HEK293 (cell line): ENCODE measurements around the gene ASTN2.

Experiments used
- CTCF ChIA-PET: fragments of 350-600 bp; formaldehyde crosslinking; extraction: SDS; loops from one replicate; lab custom pipeline; 2021; ENCODE audit warnings: antibody characterized with exemption; lab: Yijun Ruan, JAX
- POLR2A ChIA-PET: fragments of 300-600 bp; formaldehyde crosslinking; extraction: SDS; loops from one replicate; lab custom pipeline; 2020; ENCODE audit warnings: antibody characterized with exemption, inconsistent platforms; lab: Yijun Ruan, JAX
- H3K27ac ChIP-seq: fragments of 200-500 bp; sonication (Bioruptor generic); 2 replicates; pipeline ENCODE4 v1.5.1; 2014; ENCODE audit warnings: low read depth, low read length, control low read depth, inconsistent platforms; ENCODE audit errors: extremely low read depth
- H3K36me3 ChIP-seq, 2 experiments: fragments of 200-500 bp in 1 of 2; sonication (Bioruptor generic) in 1 of 2; 1 replicate in 1 of 2; 2 replicates in 1 of 2; pipeline ENCODE4 v1.5.1; 2014 to 2017; ENCODE audit warnings: inconsistent platforms in 2 of 2, low read length in 2 of 2; ENCODE audit not compliant: control insufficient read depth in 2 of 2, insufficient read depth in 1 of 2
- H3K4me1 ChIP-seq: fragments of 200-500 bp; sonication (Bioruptor generic); 2 replicates; pipeline ENCODE4 v1.5.1; 2014; ENCODE audit warnings: mild to moderate bottlenecking, low read length, inconsistent platforms; ENCODE audit not compliant: control insufficient read depth, insufficient read depth
- H3K4me3 ChIP-seq: 2 replicates; pipeline ENCODE4 v1.5.1; 2011; ENCODE audit warnings: low read depth, mild to moderate bottlenecking, control low read depth, low read length, moderate library complexity
- H3K9me3 ChIP-seq: fragments of 200-500 bp; sonication (Bioruptor generic); 2 replicates; pipeline ENCODE4 v1.5.1; 2014; ENCODE audit warnings: low read depth, low read length, inconsistent platforms; ENCODE audit not compliant: control insufficient read depth, insufficient read depth
- ATF2 ChIP-seq: fragments of 450-650 bp; formaldehyde crosslinking; IDR thresholded peaks from 2 replicates; pipeline ENCODE4 v1.5.1; 2016; ENCODE audit warnings: missing biosample characterization, missing genetic modification characterization, low read depth
- EGR2 ChIP-seq: fragments of 450-650 bp; formaldehyde crosslinking; IDR thresholded peaks from 2 replicates; pipeline ENCODE4 v1.5.1; 2016; ENCODE audit warnings: low read depth, missing biosample characterization, missing genetic modification characterization
- HOXA7 ChIP-seq: sonication (generic); formaldehyde crosslinking; IDR thresholded peaks from 2 replicates; pipeline ENCODE4 v1.8.1; 2022; ENCODE audit warnings: missing genetic modification reagents, borderline replicate concordance
- INSM2 ChIP-seq: fragments of 450-650 bp; formaldehyde crosslinking; IDR thresholded peaks from 2 replicates; pipeline ENCODE4 v1.5.1; 2016; ENCODE audit warnings: missing biosample characterization, missing genetic modification characterization
- KLF10 ChIP-seq: fragments of 450-650 bp; IDR thresholded peaks from 2 replicates; pipeline ENCODE4 v1.5.1; 2018; ENCODE audit warnings: missing biosample characterization, mild to moderate bottlenecking, missing genetic modification characterization
- MYNN ChIP-seq: fragments of 450-650 bp; formaldehyde crosslinking; IDR thresholded peaks from 2 replicates; pipeline ENCODE4 v1.5.1; 2016; ENCODE audit warnings: missing biosample characterization, missing genetic modification characterization, borderline replicate concordance
- MZF1 ChIP-seq: fragments of 450-650 bp; formaldehyde crosslinking; IDR thresholded peaks from 2 replicates; pipeline ENCODE4 v1.5.1; 2017; ENCODE audit warnings: missing biosample characterization, missing genetic modification characterization, borderline replicate concordance
- REPIN1 ChIP-seq: fragments of 450-650 bp; formaldehyde crosslinking; IDR thresholded peaks from 2 replicates; pipeline ENCODE4 v1.5.1; 2017; ENCODE audit warnings: missing biosample characterization, missing genetic modification characterization, low read depth
- SP7 ChIP-seq: fragments of 450-650 bp; formaldehyde crosslinking; IDR thresholded peaks from 2 replicates; pipeline ENCODE4 v1.5.1; 2016; ENCODE audit warnings: missing biosample characterization, missing genetic modification characterization
- ZBTB17 ChIP-seq: fragments of 450-650 bp; formaldehyde crosslinking; IDR thresholded peaks from 2 replicates; pipeline ENCODE4 v1.5.1; 2016; ENCODE audit warnings: missing biosample characterization, missing genetic modification characterization
- ZBTB21 ChIP-seq: fragments of 450-650 bp; formaldehyde crosslinking; IDR thresholded peaks from 2 replicates; pipeline ENCODE4 v1.5.1; 2017; ENCODE audit warnings: missing biosample characterization, missing genetic modification characterization
- ZBTB44 ChIP-seq: fragments of 450-650 bp; IDR thresholded peaks from 2 replicates; pipeline ENCODE4 v1.5.1; 2018; ENCODE audit warnings: missing biosample characterization, mild to moderate bottlenecking, missing genetic modification characterization
- ZNF16 ChIP-seq: fragments of 450-650 bp; formaldehyde crosslinking; IDR thresholded peaks from 2 replicates; pipeline ENCODE4 v1.5.1; 2016; ENCODE audit warnings: low read depth, missing biosample characterization, missing genetic modification characterization
- ZNF175 ChIP-seq: fragments of 450-650 bp; formaldehyde crosslinking; IDR thresholded peaks from 2 replicates; pipeline ENCODE4 v1.5.1; 2016; ENCODE audit warnings: missing biosample characterization, missing genetic modification characterization
- ZNF184 ChIP-seq: fragments of 450-650 bp; IDR thresholded peaks from 2 replicates; pipeline ENCODE4 v1.5.1; 2018; ENCODE audit warnings: missing biosample characterization, mild to moderate bottlenecking, missing genetic modification characterization
- ZNF335 ChIP-seq: fragments of 450-650 bp; formaldehyde crosslinking; conservative IDR thresholded peaks from 2 replicates; pipeline ENCODE4 v1.5.1; 2016; ENCODE audit warnings: missing biosample characterization, missing genetic modification characterization
- ZNF341 ChIP-seq: fragments of 450-650 bp; formaldehyde crosslinking; IDR thresholded peaks from 2 replicates; pipeline ENCODE4; 2016; ENCODE audit warnings: low read depth, missing biosample characterization, missing genetic modification characterization
- ZNF555 ChIP-seq: fragments of 450-650 bp; formaldehyde crosslinking; conservative IDR thresholded peaks from 2 replicates; pipeline ENCODE4 v1.5.1; 2017; ENCODE audit warnings: missing biosample characterization, mild to moderate bottlenecking, missing genetic modification characterization, inconsistent platforms
- ZNF707 ChIP-seq: fragments of 450-650 bp; formaldehyde crosslinking; IDR thresholded peaks from 2 replicates; pipeline ENCODE4 v1.5.1; 2016; ENCODE audit warnings: missing biosample characterization, missing genetic modification characterization
- ZNF76 ChIP-seq: fragments of 450-650 bp; formaldehyde crosslinking; IDR thresholded peaks from 2 replicates; pipeline ENCODE4; 2016; ENCODE audit warnings: low read depth, missing biosample characterization, missing genetic modification characterization, borderline replicate concordance
- ZSCAN23 ChIP-seq: fragments of 450-650 bp; formaldehyde crosslinking; IDR thresholded peaks from 2 replicates; pipeline ENCODE4 v1.5.1; 2016; ENCODE audit warnings: missing biosample characterization, missing genetic modification characterization
- TF ChIP-seq, protein P1 (sequence below): fragments of 450-650 bp; formaldehyde crosslinking; IDR thresholded peaks from 2 replicates; pipeline ENCODE4 v1.5.1; 2016; ENCODE audit warnings: missing biosample characterization, missing genetic modification characterization
- TF ChIP-seq, protein P2 (sequence below): fragments of 450-650 bp; formaldehyde crosslinking; IDR thresholded peaks from 2 replicates; pipeline ENCODE4 v1.5.1; 2016; ENCODE audit warnings: missing biosample characterization, missing genetic modification characterization
- TF ChIP-seq, protein P3 (sequence below): fragments of 450-650 bp; formaldehyde crosslinking; IDR thresholded peaks from 2 replicates; pipeline ENCODE4 v1.5.1; 2016; ENCODE audit warnings: missing biosample characterization, missing genetic modification characterization

Gene ASTN2

GRCh38 chr9:116935149-116935897, 479.5 kb downstream of the ASTN2 start (continued):
- TF ChIP-seq, protein P1, sequence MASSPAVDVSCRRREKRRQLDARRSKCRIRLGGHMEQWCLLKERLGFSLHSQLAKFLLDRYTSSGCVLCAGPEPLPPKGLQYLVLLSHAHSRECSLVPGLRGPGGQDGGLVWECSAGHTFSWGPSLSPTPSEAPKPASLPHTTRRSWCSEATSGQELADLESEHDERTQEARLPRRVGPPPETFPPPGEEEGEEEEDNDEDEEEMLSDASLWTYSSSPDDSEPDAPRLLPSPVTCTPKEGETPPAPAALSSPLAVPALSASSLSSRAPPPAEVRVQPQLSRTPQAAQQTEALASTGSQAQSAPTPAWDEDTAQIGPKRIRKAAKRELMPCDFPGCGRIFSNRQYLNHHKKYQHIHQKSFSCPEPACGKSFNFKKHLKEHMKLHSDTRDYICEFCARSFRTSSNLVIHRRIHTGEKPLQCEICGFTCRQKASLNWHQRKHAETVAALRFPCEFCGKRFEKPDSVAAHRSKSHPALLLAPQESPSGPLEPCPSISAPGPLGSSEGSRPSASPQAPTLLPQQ (tag by site-specific recombination): no peak
- no peak for TF ChIP-seq EGR2 (tag by site-specific recombination)
- TF ChIP-seq ZNF184: no peak
- TF ChIP-seq ZBTB21: no peak
- no peak for TF ChIP-seq ZSCAN23 (tag by site-specific recombination)
- TF ChIP-seq KLF10 (tag by site-specific recombination): no peak
- TF ChIP-seq REPIN1: no peak

- CTCF ChIA-PET: interaction anchor here (0.6 kb wide), 1 partner anchor 140 kb away, joined by 3 read pairs; no protein-coding TSS in a partner anchor
- Histone ChIP-seq H3K9me3 (no peaks in the 10 kb centered on the region), H3K27ac (no peak overlapping the region), H3K36me3 (no peaks in the 10 kb centered on the region), H3K4me3 (no peak overlapping the region), H3K4me1 (no peaks in the 10 kb centered on the region)
- POLR2A ChIA-PET: no interaction called here
- TF ChIP-seq, protein P2, sequence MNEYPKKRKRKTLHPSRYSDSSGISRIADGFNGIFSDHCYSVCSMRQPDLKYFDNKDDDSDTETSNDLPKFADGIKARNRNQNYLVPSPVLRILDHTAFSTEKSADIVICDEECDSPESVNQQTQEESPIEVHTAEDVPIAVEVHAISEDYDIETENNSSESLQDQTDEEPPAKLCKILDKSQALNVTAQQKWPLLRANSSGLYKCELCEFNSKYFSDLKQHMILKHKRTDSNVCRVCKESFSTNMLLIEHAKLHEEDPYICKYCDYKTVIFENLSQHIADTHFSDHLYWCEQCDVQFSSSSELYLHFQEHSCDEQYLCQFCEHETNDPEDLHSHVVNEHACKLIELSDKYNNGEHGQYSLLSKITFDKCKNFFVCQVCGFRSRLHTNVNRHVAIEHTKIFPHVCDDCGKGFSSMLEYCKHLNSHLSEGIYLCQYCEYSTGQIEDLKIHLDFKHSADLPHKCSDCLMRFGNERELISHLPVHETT: no peak
- no peak for TF ChIP-seq INSM2 (tag by site-specific recombination)
- no peak for TF ChIP-seq ZBTB17 (tag by site-specific recombination)
- TF ChIP-seq ZNF76 (tag by site-specific recombination): no peak
- no peak for TF ChIP-seq ZNF341 (tag by site-specific recombination)
- no peak for TF ChIP-seq ATF2 (tag by site-specific recombination)
- TF ChIP-seq HOXA7: no peak
Observed at GRCh38 chr9:116934131-116934530, 480.7 kb downstream of the ASTN2 start.

DNA sequence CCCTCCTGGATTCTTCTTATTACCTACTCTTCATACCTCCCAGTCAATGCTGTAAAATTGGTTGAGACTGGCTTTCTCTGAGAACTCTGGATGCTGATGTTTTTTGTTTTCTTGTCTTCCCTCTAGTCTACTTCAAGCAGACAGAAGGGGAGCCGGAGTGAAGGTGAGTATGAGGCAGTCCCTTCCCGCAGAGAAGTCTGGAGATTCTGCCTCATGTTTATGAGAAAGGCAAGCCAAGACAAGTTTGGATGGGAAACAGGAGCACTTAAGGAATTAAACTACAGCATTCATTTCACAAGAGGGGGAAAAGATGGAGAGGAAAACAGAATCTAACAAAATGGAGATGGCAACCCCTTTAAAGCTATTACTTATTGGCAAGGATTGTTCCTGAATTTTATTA, 481.6 kb downstream of the ASTN2 start:
- H3K9me3 ChIP-seq: no peaks in the 10 kb centered on the region
- ChIA-PET POLR2A (no interaction called here), CTCF (no interaction called here)
- H3K36me3 ChIP-seq: no peaks in the 10 kb centered on the region
- H3K4me3 ChIP-seq: no peak overlapping the region
- no peaks in the 10 kb centered on the region for H3K4me1 ChIP-seq
- H3K27ac ChIP-seq: no peak overlapping the region
- TF ChIP-seq ZNF16: no peak
- TF ChIP-seq MYNN (tag by site-specific recombination): no peak
- no peak for TF ChIP-seq ZNF555 (tag by site-specific recombination)
- TF ChIP-seq, protein P3, sequence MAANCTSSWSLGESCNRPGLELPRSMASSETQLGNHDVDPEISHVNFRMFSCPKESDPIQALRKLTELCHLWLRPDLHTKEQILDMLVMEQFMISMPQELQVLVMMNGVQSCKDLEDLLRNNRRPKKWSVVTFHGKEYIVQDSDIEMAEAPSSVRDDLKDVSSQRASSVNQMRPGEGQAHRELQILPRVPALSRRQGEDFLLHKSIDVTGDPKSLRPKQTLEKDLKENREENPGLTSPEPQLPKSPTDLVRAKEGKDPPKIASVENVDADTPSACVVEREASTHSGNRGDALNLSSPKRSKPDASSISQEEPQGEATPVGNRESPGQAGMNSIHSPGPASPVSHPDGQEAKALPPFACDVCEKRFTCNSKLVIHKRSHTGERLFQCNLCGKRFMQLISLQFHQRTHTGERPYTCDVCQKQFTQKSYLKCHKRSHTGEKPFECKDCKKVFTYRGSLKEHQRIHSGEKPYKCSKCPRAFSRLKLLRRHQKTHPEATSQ: no peak
- no peak for TF ChIP-seq ZNF175 (tag by site-specific recombination)
- no peak for TF ChIP-seq SP7 (tag by site-specific recombination)
- TF ChIP-seq ZNF707: no peak
- no peak for TF ChIP-seq ZNF335
- no peak for TF ChIP-seq MZF1 (tag by site-specific recombination)
- no peak for TF ChIP-seq ZBTB44 (tag by site-specific recombination)
